RWPE2 (cell line): Measurements from ENCODE around the gene CNTLN.

ENCODE experiments used
- ATAC-seq: fragments of 200-7000 bp; cut with Tn5 transposase; 3 replicates; pipeline ENCODE4 v1.9.1; 2021; ENCODE audit warnings: low read depth
- DNase-seq: peaks from one replicate; pipeline ENCODE4 v3.0.0-alpha.2; 2020; ENCODE audit warnings: low spot score
- H3K27ac ChIP-seq: fragments of 450-650 bp; 2 replicates; pipeline ENCODE4 v1.5.1; 2017; ENCODE audit warnings: mild to moderate bottlenecking; ENCODE audit not compliant: poor library complexity, severe bottlenecking
- H3K27me3 ChIP-seq: fragments of 250-450 bp; sonication (Bioruptor Pico); 2 replicates; pipeline ENCODE4 v1.5.1; 2021; ENCODE audit warnings: mild to moderate bottlenecking, moderate library complexity; ENCODE audit not compliant: insufficient read depth, poor library complexity, severe bottlenecking
- H3K36me3 ChIP-seq: fragments of 250-450 bp; sonication (Bioruptor Pico); 2 replicates; pipeline ENCODE4 v1.5.1; 2020; ENCODE audit warnings: low read depth, mild to moderate bottlenecking, moderate library complexity
- H3K4me1 ChIP-seq: fragments of 250-450 bp; sonication (Bioruptor Pico); 2 replicates; pipeline ENCODE4 v1.5.1; 2021; ENCODE audit warnings: mild to moderate bottlenecking, moderate library complexity; ENCODE audit not compliant: insufficient read depth, poor library complexity, severe bottlenecking
- H3K4me3 ChIP-seq: fragments of 250-450 bp; sonication (Bioruptor Pico); 2 replicates; pipeline ENCODE4 v1.5.1; 2021; ENCODE audit warnings: mild to moderate bottlenecking, moderate library complexity; ENCODE audit not compliant: severe bottlenecking
- H3K9me3 ChIP-seq: fragments of 250-450 bp; sonication (Bioruptor Pico); 2 replicates; pipeline ENCODE4 v1.5.1; 2021; ENCODE audit warnings: mild to moderate bottlenecking, moderate library complexity; ENCODE audit not compliant: severe bottlenecking
- TF ChIP-seq, protein P1 (sequence below): fragments of 450-650 bp; IDR thresholded peaks from one replicate; pipeline ENCODE4 v1.5.1; 2017; ENCODE audit warnings: mild to moderate bottlenecking, moderate library complexity; ENCODE audit not compliant: poor library complexity, severe bottlenecking

Gene CNTLN

GRCh38 chr9:17135295-17136160 is 688 bp downstream of the CNTLN start:
- Histone ChIP-seq H3K27ac (peak overlapping the region; percentile 32), H3K9me3 (no peaks in the 10 kb centered on the region), H3K27me3 (no peaks in the 10 kb centered on the region), H3K36me3 (0 out of 2 replicates have a peak, but pooled peaks cover 4% of the 10 kb centered on the region), H3K4me3 (peak overlapping the region; percentile 80), H3K4me1 (peaks cover 6% of the 10 kb centered on the region)
- ATAC-seq = peak; percentile 69
- TF ChIP-seq, protein P1, sequence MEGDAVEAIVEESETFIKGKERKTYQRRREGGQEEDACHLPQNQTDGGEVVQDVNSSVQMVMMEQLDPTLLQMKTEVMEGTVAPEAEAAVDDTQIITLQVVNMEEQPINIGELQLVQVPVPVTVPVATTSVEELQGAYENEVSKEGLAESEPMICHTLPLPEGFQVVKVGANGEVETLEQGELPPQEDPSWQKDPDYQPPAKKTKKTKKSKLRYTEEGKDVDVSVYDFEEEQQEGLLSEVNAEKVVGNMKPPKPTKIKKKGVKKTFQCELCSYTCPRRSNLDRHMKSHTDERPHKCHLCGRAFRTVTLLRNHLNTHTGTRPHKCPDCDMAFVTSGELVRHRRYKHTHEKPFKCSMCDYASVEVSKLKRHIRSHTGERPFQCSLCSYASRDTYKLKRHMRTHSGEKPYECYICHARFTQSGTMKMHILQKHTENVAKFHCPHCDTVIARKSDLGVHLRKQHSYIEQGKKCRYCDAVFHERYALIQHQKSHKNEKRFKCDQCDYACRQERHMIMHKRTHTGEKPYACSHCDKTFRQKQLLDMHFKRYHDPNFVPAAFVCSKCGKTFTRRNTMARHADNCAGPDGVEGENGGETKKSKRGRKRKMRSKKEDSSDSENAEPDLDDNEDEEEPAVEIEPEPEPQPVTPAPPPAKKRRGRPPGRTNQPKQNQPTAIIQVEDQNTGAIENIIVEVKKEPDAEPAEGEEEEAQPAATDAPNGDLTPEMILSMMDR = no peak
- no peak for DNase-seq

DNA sequence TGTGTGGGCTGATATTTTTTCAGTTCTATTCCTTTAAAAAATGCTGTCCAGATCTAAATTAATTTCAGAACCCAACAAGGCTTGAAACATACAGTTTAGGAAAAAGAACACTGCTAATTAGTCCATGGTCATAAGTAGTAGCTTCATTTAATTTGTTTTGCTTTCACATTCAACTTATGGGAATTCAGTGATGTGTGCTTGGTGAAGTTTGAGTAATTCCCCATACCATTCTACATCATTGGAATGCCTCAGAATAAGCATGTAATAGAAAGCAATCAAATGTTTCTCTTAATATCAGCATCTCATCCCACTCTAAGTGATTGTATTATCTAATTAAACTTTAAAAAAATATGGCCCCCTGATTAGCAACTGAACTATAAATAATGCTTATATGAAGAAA is 2.7 kb downstream of the CNTLN start:
- no peak overlapping the region for H3K4me3 ChIP-seq
- 0 out of 2 replicates have a peak, but pooled peaks cover 4% of the 10 kb centered on the region for H3K36me3 ChIP-seq
- no peaks in the 10 kb centered on the region for H3K27me3 ChIP-seq
- H3K9me3 ChIP-seq = no peaks in the 10 kb centered on the region
- ATAC-seq = no peak
- DNase-seq = no peak
- TF ChIP-seq, protein P1 = no peak
- H3K4me1 ChIP-seq = peaks cover 6% of the 10 kb centered on the region
- H3K27ac ChIP-seq = no peak overlapping the region

- Histone ChIP-seq H3K4me1 (peaks cover 6% of the 10 kb centered on the region), H3K27ac (no peak overlapping the region), H3K36me3 (peaks cover 7% of the 10 kb centered on the region; the same call in 1 of the 2 replicates), H3K9me3 (no peaks in the 10 kb centered on the region), H3K27me3 (no peaks in the 10 kb centered on the region), H3K4me3 (no peak overlapping the region)
- ATAC-seq (no peak), DNase-seq (no peak)
- TF ChIP-seq, protein P1 = no peak
Observed at GRCh38 chr9:17138503-17138902, 3.7 kb downstream of the CNTLN start.

- Histone ChIP-seq H3K9me3 (no peaks in the 10 kb centered on the region), H3K36me3 (peaks cover 15% of the 10 kb centered on the region; the same call in 1 of the 2 replicates), H3K4me3 (no peak overlapping the region), H3K27me3 (no peaks in the 10 kb centered on the region), H3K27ac (no peak overlapping the region), H3K4me1 (peaks cover 3% of the 10 kb centered on the region)
- DNase-seq (no peak), ATAC-seq (no peak)
- TF ChIP-seq, protein P1 = no peak
Observed at GRCh38 chr9:17140418-17140817, 5.6 kb downstream of the CNTLN start.

- TF ChIP-seq, protein P1 = no peak
- no peaks in the 10 kb centered on the region for H3K9me3 ChIP-seq
- H3K4me3 ChIP-seq = no peak overlapping the region
- no peak overlapping the region for H3K27ac ChIP-seq
- no peaks in the 10 kb centered on the region for H3K27me3 ChIP-seq
- DNase-seq (no peak), ATAC-seq (no peak)
- H3K4me1 ChIP-seq = no peaks in the 10 kb centered on the region
- peaks cover 24% of the 10 kb centered on the region for H3K36me3 ChIP-seq
Observed at GRCh38 chr9:17148324-17148723, 13.5 kb downstream of the CNTLN start.
